CD4-positive, alpha-beta T cell (primary cell): ENCODE measurements around the gene FBXO21. TPM values are rescaled to one million over a fixed set of nuclear protein-coding genes. Genes with fewer than 3 reads are reported as not detected.

ENCODE experiments used
- ATAC-seq: fragments of 200-7000 bp; cut with Tn5 transposase; one replicate; pipeline ENCODE4 v1.10.0; 2022; ENCODE audit warnings: mild to moderate bottlenecking; ENCODE audit not compliant: poor library complexity
- CTCF ChIA-PET: fragments of 350-600 bp; sonication (Branson Sonifier 250); formaldehyde crosslinking; loops from one replicate; lab custom pipeline; 2021; ENCODE audit warnings: antibody characterized with exemption, inconsistent platforms; lab: Charles Lee
- POLR2A ChIA-PET: fragments of 350-600 bp; sonication (Branson Sonifier 250); formaldehyde crosslinking; loops from one replicate; lab custom pipeline; 2021; ENCODE audit warnings: antibody characterized with exemption, inconsistent platforms; lab: Charles Lee
- DNase-seq, 14 experiments: peaks; one replicate each; pipeline ENCODE4 v3.0.0-alpha.2; 2013 to 2020; ENCODE audit warnings: mixed read lengths in 2 of 14
- H3K27ac ChIP-seq, 2 donors: one replicate each; pipeline versions ENCODE4 v1.5.1 to v1.7.0; 2013; ENCODE audit warnings: low read length in 2 of 2, low read depth in 1 of 2, mild to moderate bottlenecking in 1 of 2
- H3K27me3 ChIP-seq, 2 experiments: 1 replicate in 1 of 2; 2 replicates in 1 of 2; pipeline versions ENCODE4 v1.6.1 to v1.7.0; 2013; ENCODE audit warnings: low read length in 2 of 2, control low read depth in 1 of 2, mild to moderate bottlenecking in 1 of 2, moderate library complexity in 1 of 2; ENCODE audit not compliant: insufficient read depth in 2 of 2, control insufficient read depth in 1 of 2
- H3K36me3 ChIP-seq: one replicate; pipeline ENCODE4 v1.6.1; 2013; ENCODE audit warnings: low read length, control low read depth; ENCODE audit not compliant: insufficient read depth
- H3K4me1 ChIP-seq: one replicate; pipeline ENCODE4 v1.6.1; 2013; ENCODE audit warnings: low read length, control low read depth; ENCODE audit not compliant: insufficient read depth
- H3K4me3 ChIP-seq: one replicate; pipeline ENCODE4 v1.5.1; 2013; ENCODE audit warnings: mild to moderate bottlenecking, low read length, moderate library complexity
- H3K9me3 ChIP-seq, 2 experiments: 1 replicate in 1 of 2; 2 replicates in 1 of 2; pipeline versions ENCODE4 v1.6.1 to v1.7.0; 2013; ENCODE audit warnings: low read length in 2 of 2, mild to moderate bottlenecking in 2 of 2, control low read depth in 1 of 2, moderate library complexity in 1 of 2; ENCODE audit not compliant: control insufficient read depth in 1 of 2, insufficient read depth in 1 of 2
- H3K27ac Mint-ChIP-seq: one replicate; pipeline ENCODE4 v1.8.0; 2020; ENCODE audit warnings: mixed read lengths
- H3K27me3 Mint-ChIP-seq: one replicate; pipeline ENCODE4 v1.8.0; 2021; ENCODE audit warnings: mixed read lengths
- H3K36me3 Mint-ChIP-seq: one replicate; pipeline ENCODE4 v1.8.0; 2021; ENCODE audit warnings: low read depth, mixed read lengths
- H3K4me1 Mint-ChIP-seq: one replicate; pipeline ENCODE4 v1.8.0; 2021; ENCODE audit warnings: low read depth, mixed read lengths
- H3K4me3 Mint-ChIP-seq: one replicate; pipeline ENCODE4 v1.8.0; 2020; ENCODE audit warnings: mild to moderate bottlenecking, mixed read lengths
- H3K9me3 Mint-ChIP-seq: one replicate; pipeline ENCODE4 v1.8.0; 2020; ENCODE audit warnings: mixed read lengths
- intact Hi-C, 2 experiments: fragments of 100-400 bp; cut with DNase I in 1 of 2; cut with micrococcal nuclease in 1 of 2; formaldehyde crosslinking; loops; one replicate each; pipeline versions ENCODE4 v1.15.1 to v1.9.0; 2023 to 2025; cut with DNase I, micrococcal nuclease
- total RNA-seq, 174 experiments: library from RNA in 2 of 174; stranded (reverse) in 2 of 174; gene quantifications; one replicate each; pipeline ENCODE4 v1.2.3 and lab custom pipeline; 2021 to 2026
- TF ChIP-seq, protein P1 (sequence below): fragments of 200-600 bp; IDR thresholded peaks from one replicate; pipeline ENCODE4 v1.8.0; 2022; ENCODE audit warnings: antibody characterized with exemption, mild to moderate bottlenecking

Gene FBXO21
- total RNA-seq, 2 experiments from 2014 or later = 67.7 to 67.9 TPM

GRCh38 chr12:117178745-117179144 is 11.5 kb downstream of the FBXO21 start:
- no peaks in the 10 kb centered on the region for H3K27me3 Mint-ChIP-seq
- H3K27ac Mint-ChIP-seq = no peak overlapping the region
- CTCF ChIA-PET = no interaction called here
- peaks cover 94% of the 10 kb centered on the region for H3K36me3 Mint-ChIP-seq
- POLR2A ChIA-PET = no interaction called here
- no peaks in the 10 kb centered on the region for H3K9me3 Mint-ChIP-seq
- H3K27ac ChIP-seq = no peak overlapping the region
- intact Hi-C loops = no loop called here
- DNase-seq (no peak), ATAC-seq (no peak)
- H3K4me3 Mint-ChIP-seq = no peak overlapping the region
- TF ChIP-seq, protein P1, sequence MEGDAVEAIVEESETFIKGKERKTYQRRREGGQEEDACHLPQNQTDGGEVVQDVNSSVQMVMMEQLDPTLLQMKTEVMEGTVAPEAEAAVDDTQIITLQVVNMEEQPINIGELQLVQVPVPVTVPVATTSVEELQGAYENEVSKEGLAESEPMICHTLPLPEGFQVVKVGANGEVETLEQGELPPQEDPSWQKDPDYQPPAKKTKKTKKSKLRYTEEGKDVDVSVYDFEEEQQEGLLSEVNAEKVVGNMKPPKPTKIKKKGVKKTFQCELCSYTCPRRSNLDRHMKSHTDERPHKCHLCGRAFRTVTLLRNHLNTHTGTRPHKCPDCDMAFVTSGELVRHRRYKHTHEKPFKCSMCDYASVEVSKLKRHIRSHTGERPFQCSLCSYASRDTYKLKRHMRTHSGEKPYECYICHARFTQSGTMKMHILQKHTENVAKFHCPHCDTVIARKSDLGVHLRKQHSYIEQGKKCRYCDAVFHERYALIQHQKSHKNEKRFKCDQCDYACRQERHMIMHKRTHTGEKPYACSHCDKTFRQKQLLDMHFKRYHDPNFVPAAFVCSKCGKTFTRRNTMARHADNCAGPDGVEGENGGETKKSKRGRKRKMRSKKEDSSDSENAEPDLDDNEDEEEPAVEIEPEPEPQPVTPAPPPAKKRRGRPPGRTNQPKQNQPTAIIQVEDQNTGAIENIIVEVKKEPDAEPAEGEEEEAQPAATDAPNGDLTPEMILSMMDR = no peak
- H3K4me1 ChIP-seq = no peaks in the 10 kb centered on the region
- no peaks in the 10 kb centered on the region for H3K9me3 ChIP-seq
- no peaks in the 10 kb centered on the region for H3K27me3 ChIP-seq
- peaks cover 88% of the 10 kb centered on the region for H3K36me3 ChIP-seq
- peaks cover 23% of the 10 kb centered on the region for H3K4me1 Mint-ChIP-seq
- no peak overlapping the region for H3K4me3 ChIP-seq

GRCh38 chr12:117178301-117178700 is 12.0 kb downstream of the FBXO21 start:
- TF ChIP-seq, protein P1 = no peak
- ChIA-PET POLR2A (no interaction called here), CTCF (no interaction called here)
- no peak for ATAC-seq
- peaks cover 23% of the 10 kb centered on the region for H3K4me1 Mint-ChIP-seq
- Histone ChIP-seq H3K27ac (no peak overlapping the region), H3K4me3 (no peak overlapping the region), H3K27me3 (no peaks in the 10 kb centered on the region), H3K4me1 (no peaks in the 10 kb centered on the region), H3K9me3 (no peaks in the 10 kb centered on the region), H3K36me3 (peaks cover 88% of the 10 kb centered on the region)
- H3K27me3 Mint-ChIP-seq = no peaks in the 10 kb centered on the region
- no peak overlapping the region for H3K27ac Mint-ChIP-seq
- intact Hi-C loops = no loop called here
- DNase-seq = no peak
- H3K36me3 Mint-ChIP-seq = peaks cover 94% of the 10 kb centered on the region
- H3K9me3 Mint-ChIP-seq = no peaks in the 10 kb centered on the region
- no peak overlapping the region for H3K4me3 Mint-ChIP-seq

GRCh38 chr12:117172168-117172567 is 18.1 kb downstream of the FBXO21 start:
- POLR2A ChIA-PET = no interaction called here
- H3K27ac ChIP-seq = no peak overlapping the region
- CTCF ChIA-PET = interaction anchor here (0.6 kb wide), 1 partner anchor 1421 kb away, joined by 3 read pairs; no protein-coding TSS in a partner anchor
- no peaks in the 10 kb centered on the region for H3K27me3 Mint-ChIP-seq
- no peaks in the 10 kb centered on the region for H3K9me3 ChIP-seq
- TF ChIP-seq, protein P1 = no peak
- no peak overlapping the region for H3K4me3 ChIP-seq
- ATAC-seq (no peak), DNase-seq (no peak)
- no peaks in the 10 kb centered on the region for H3K9me3 Mint-ChIP-seq
- H3K27ac Mint-ChIP-seq = no peak overlapping the region
- H3K4me1 ChIP-seq = no peaks in the 10 kb centered on the region
- no peaks in the 10 kb centered on the region for H3K27me3 ChIP-seq
- peaks cover 93% of the 10 kb centered on the region for H3K36me3 ChIP-seq
- H3K4me1 Mint-ChIP-seq = peaks cover 13% of the 10 kb centered on the region
- H3K36me3 Mint-ChIP-seq = peaks cover 95% of the 10 kb centered on the region
- intact Hi-C loops = no loop called here
- H3K4me3 Mint-ChIP-seq = no peak overlapping the region
